HCT116 (cell line): ENCODE data around the gene FOXD1. TPM values are rescaled to one million over a fixed set of nuclear protein-coding genes. Genes with fewer than 3 reads are reported as not detected.

Experiments
- ATAC-seq: fragments of 200-7000 bp; cut with Tn5 transposase; 2 replicates; pipeline ENCODE4 v1.9.1; 2020; ENCODE audit warnings: mild to moderate bottlenecking, moderate library complexity
- BruUV-seq: library from RNA; stranded (reverse); fragments of 400-500 nt; replicated peaks from 2 replicates; lab custom pipeline; 2021; lab: Mats Ljungman, UMichigan
- CTCF ChIA-PET: fragments of 300-600 bp; sonication (Branson Sonifier 250); formaldehyde crosslinking; loops from one replicate; lab custom pipeline; 2021; ENCODE audit warnings: antibody characterized with exemption; lab: Charles Lee
- POLR2A ChIA-PET: fragments of 300-600, 350-600 bp; sonication (Branson Sonifier 250); formaldehyde crosslinking; loops from one replicate; lab custom pipeline; 2021; ENCODE audit warnings: antibody characterized with exemption; lab: Charles Lee
- RAD21 ChIA-PET, 2 experiments: fragments of 300-600 bp; sonication (Branson Sonifier 250); formaldehyde crosslinking; loops; one replicate each; lab custom pipeline; 2023; ENCODE audit warnings: low total read pairs in 2 of 2; ENCODE audit not compliant: uncharacterized antibody in 2 of 2, unreplicated experiment in 2 of 2, low non-redundant PET in 1 of 2; lab: Charles Lee
- DNase-seq: peaks from one replicate; pipeline ENCODE4 v3.0.0-alpha.2; 2010; ENCODE audit warnings: low read depth, low spot score
- H2AFZ ChIP-seq: fragments of 200-600 bp; shearing (Covaris generic), sonication (generic); 2 replicates; pipeline ENCODE4 v1.6.1; 2017; ENCODE audit warnings: low read depth, mixed run types, mixed read lengths, antibody characterized with exemption, low read length; ENCODE audit not compliant: poor library complexity, severe bottlenecking
- H3K27ac ChIP-seq: 2 replicates; pipeline ENCODE4 v1.5.1; 2012; ENCODE audit warnings: low read depth, low read length
- H3K27me3 ChIP-seq: fragments of 200-600 bp; sonication (generic); 2 replicates; pipeline ENCODE4 v1.6.1; 2016; ENCODE audit warnings: mixed run types, low read length, mixed read lengths; ENCODE audit not compliant: insufficient read depth
- H3K36me3 ChIP-seq, 2 experiments: fragments of 200-500 bp in 1 of 2; fragments of 200-600 bp in 1 of 2; sonication (Bioruptor generic) in 1 of 2; sonication (generic) in 1 of 2; 2 replicates each; pipeline versions ENCODE4 v1.5.1 to v1.6.1; 2014 to 2016; ENCODE audit warnings: low read length in 2 of 2, inconsistent platforms in 1 of 2, mixed read lengths in 1 of 2, mixed run types in 1 of 2; ENCODE audit not compliant: insufficient read depth in 2 of 2, control insufficient read depth in 1 of 2
- H3K4me1 ChIP-seq, 2 experiments: fragments of 200-600 bp in 1 of 2; sonication (generic) in 1 of 2; 2 replicates each; pipeline versions ENCODE4 v1.5.1 to v1.6.1; 2012 to 2017; ENCODE audit warnings: low read length in 2 of 2, inconsistent platforms in 1 of 2, mild to moderate bottlenecking in 1 of 2, mixed read lengths in 1 of 2, mixed run types in 1 of 2, moderate library complexity in 1 of 2; ENCODE audit not compliant: insufficient read depth in 2 of 2, control insufficient read depth in 1 of 2
- H3K4me2 ChIP-seq: fragments of 200-600 bp; sonication (generic); 2 replicates; pipeline ENCODE4 v1.6.1; 2017; ENCODE audit warnings: mixed run types, low read length, mixed read lengths
- H3K4me3 ChIP-seq, 2 experiments: fragments of 200-600 bp in 1 of 2; sonication (generic) in 1 of 2; replicated peaks in 1 of 2; 2 replicates each; pipeline ENCODE4 v1.5.1; 2011 to 2016; ENCODE audit warnings: low read length in 2 of 2, control low read depth in 1 of 2, low read depth in 1 of 2, mild to moderate bottlenecking in 1 of 2, mixed read lengths in 1 of 2, mixed run types in 1 of 2
- H3K79me2 ChIP-seq: fragments of 200-600 bp; sonication (generic); 2 replicates; pipeline ENCODE4 v1.6.1; 2017; ENCODE audit warnings: mild to moderate bottlenecking, mixed run types, low read length, moderate library complexity, mixed read lengths; ENCODE audit not compliant: insufficient read depth
- H3K9ac ChIP-seq: fragments of 200-600 bp; sonication (generic); 2 replicates; pipeline ENCODE4 v1.6.1; 2016; ENCODE audit warnings: low read length, mixed read lengths
- H3K9me2 ChIP-seq: fragments of 200-600 bp; sonication (generic), shearing (Covaris generic); 2 replicates; pipeline ENCODE4 v1.6.1; 2017; ENCODE audit warnings: mixed run types, mild to moderate bottlenecking, moderate library complexity; ENCODE audit not compliant: insufficient read depth
- H3K9me3 ChIP-seq, 2 experiments: fragments of 200-500 bp in 1 of 2; fragments of 200-600 bp in 1 of 2; sonication (Bioruptor generic) in 1 of 2; sonication (generic) in 1 of 2; 2 replicates each; pipeline ENCODE4 v1.6.1; 2014 to 2017; ENCODE audit warnings: low read length in 2 of 2, mixed read lengths in 2 of 2, inconsistent platforms in 1 of 2, low read depth in 1 of 2, mild to moderate bottlenecking in 1 of 2, mixed run types in 1 of 2, moderate library complexity in 1 of 2; ENCODE audit not compliant: control insufficient read depth in 1 of 2, insufficient read depth in 1 of 2
- H4K20me1 ChIP-seq: fragments of 200-600 bp; sonication (generic), shearing (Covaris generic); 2 replicates; pipeline ENCODE4 v1.6.1; 2017; ENCODE audit warnings: mixed run types, mild to moderate bottlenecking, moderate library complexity; ENCODE audit not compliant: insufficient read depth
- CBX3 ChIP-seq: IDR thresholded peaks from 2 replicates; pipeline ENCODE4 v1.6.1; 2012; ENCODE audit warnings: low read depth
- POLR2AphosphoS5 ChIP-seq: IDR thresholded peaks from 2 replicates; pipeline ENCODE4 v1.6.1; 2011; ENCODE audit warnings: mild to moderate bottlenecking, low read depth, low read length, moderate library complexity
- SIN3A ChIP-seq: IDR thresholded peaks from 2 replicates; pipeline ENCODE4 v1.6.1; 2012; ENCODE audit warnings: low read depth
- ZBTB33 ChIP-seq: IDR thresholded peaks from 2 replicates; pipeline ENCODE4 v1.6.1; 2011; ENCODE audit warnings: mild to moderate bottlenecking, low read length, moderate library complexity; ENCODE audit not compliant: insufficient replicate concordance; ENCODE audit errors: extremely low read depth
- intact Hi-C: fragments of 100-400 bp; cut with micrococcal nuclease; formaldehyde crosslinking; loops from 2 replicates; pipeline ENCODE4 v1.10.0; 2022
- total RNA-seq: library from RNA; stranded (reverse); gene quantifications from one replicate; pipeline ENCODE4 v1.2.1, GENCODE V29; 2021; ENCODE audit not compliant: unreplicated experiment
- TF ChIP-seq, protein P1 (sequence below): IDR thresholded peaks from 2 replicates; pipeline ENCODE4 v1.6.1; 2012; ENCODE audit warnings: low read depth
- TF ChIP-seq, protein P2 (sequence below): IDR thresholded peaks from 2 replicates; pipeline ENCODE4 v1.6.1; 2012

Gene FOXD1
- total RNA-seq, 1 experiment from 2014 or later, result 26.8 TPM

DNA sequence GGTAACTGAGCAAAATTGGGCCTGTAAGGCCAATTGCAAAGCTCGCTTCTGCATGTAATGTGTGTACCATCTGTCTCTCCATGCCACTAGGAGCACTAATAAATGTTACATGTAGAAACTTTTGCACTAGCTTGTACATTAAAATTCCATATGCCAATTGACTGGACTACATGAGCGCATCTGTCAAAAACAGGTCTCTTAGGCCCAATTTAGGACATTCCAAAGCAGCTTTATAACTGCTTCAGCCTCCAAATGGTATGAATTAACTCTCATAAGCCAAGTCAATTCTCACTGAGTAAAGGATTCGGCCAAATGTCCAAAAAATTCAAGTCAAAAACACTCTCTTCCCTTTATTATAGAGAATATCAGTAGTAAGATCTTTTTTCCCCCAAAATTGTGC is 23.5 kb upstream of the FOXD1 start:
- Histone ChIP-seq H3K79me2 (no peaks in the 10 kb centered on the region), H3K4me2 (no peak overlapping the region), H3K4me1 (no peaks in the 10 kb centered on the region), H3K27ac (no peak overlapping the region), H3K36me3 (no peaks in the 10 kb centered on the region), H3K27me3 (no peaks in the 10 kb centered on the region), H3K9ac (no peak overlapping the region), H3K9me2 (no peaks in the 10 kb centered on the region), H3K9me3 (no peaks in the 10 kb centered on the region), H3K4me3 (no peak overlapping the region), H2AFZ (no peak overlapping the region), H4K20me1 (no peaks in the 10 kb centered on the region)
- intact Hi-C loops, result no loop called here
- no peak for DNase-seq
- no TSS peak for BruUV-seq
- TF ChIP-seq, protein P1, sequence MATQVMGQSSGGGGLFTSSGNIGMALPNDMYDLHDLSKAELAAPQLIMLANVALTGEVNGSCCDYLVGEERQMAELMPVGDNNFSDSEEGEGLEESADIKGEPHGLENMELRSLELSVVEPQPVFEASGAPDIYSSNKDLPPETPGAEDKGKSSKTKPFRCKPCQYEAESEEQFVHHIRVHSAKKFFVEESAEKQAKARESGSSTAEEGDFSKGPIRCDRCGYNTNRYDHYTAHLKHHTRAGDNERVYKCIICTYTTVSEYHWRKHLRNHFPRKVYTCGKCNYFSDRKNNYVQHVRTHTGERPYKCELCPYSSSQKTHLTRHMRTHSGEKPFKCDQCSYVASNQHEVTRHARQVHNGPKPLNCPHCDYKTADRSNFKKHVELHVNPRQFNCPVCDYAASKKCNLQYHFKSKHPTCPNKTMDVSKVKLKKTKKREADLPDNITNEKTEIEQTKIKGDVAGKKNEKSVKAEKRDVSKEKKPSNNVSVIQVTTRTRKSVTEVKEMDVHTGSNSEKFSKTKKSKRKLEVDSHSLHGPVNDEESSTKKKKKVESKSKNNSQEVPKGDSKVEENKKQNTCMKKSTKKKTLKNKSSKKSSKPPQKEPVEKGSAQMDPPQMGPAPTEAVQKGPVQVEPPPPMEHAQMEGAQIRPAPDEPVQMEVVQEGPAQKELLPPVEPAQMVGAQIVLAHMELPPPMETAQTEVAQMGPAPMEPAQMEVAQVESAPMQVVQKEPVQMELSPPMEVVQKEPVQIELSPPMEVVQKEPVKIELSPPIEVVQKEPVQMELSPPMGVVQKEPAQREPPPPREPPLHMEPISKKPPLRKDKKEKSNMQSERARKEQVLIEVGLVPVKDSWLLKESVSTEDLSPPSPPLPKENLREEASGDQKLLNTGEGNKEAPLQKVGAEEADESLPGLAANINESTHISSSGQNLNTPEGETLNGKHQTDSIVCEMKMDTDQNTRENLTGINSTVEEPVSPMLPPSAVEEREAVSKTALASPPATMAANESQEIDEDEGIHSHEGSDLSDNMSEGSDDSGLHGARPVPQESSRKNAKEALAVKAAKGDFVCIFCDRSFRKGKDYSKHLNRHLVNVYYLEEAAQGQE, result no peak
- TF ChIP-seq CBX3 (no peak), POLR2AphosphoS5 (no peak)
- TF ChIP-seq, protein P2, sequence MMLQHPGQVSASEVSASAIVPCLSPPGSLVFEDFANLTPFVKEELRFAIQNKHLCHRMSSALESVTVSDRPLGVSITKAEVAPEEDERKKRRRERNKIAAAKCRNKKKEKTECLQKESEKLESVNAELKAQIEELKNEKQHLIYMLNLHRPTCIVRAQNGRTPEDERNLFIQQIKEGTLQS, result no peak
- ChIA-PET RAD21 (no interaction called here), CTCF (no interaction called here), POLR2A (no interaction called here)
- no peak for ATAC-seq

DNA sequence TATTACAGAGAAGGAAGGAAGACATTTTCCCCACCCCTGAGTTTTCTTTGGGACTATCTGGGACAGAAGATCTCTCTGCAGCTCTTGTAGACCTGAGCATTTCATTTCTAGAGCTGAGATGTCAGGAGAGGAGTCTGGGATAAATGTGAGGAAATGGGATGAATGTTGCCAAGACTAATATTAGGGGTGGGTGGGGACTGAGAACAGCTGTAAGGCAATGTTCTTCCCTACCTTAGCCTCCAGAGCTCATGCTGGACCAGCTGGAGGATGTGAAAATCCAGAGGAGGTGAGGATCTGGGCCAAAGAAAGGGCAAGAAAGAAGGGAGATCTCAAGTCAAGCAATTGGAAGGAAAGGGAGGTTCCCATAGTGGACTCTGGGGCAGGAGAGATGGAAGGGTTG is 23.1 kb upstream of the FOXD1 start:
- ChIA-PET RAD21 (no interaction called here), POLR2A (no interaction called here), CTCF (no interaction called here)
- no peaks in the 10 kb centered on the region for H4K20me1 ChIP-seq
- H3K4me1 ChIP-seq, result no peaks in the 10 kb centered on the region
- H3K4me2 ChIP-seq, result no peak overlapping the region
- no peaks in the 10 kb centered on the region for H3K36me3 ChIP-seq
- H3K4me3 ChIP-seq, result no peak overlapping the region
- TF ChIP-seq SIN3A, result no peak
- no peak for TF ChIP-seq ZBTB33
- TF ChIP-seq, all 23 proteins: peak for 0
- no peak for ATAC-seq
- intact Hi-C loops, result no loop called here
- Histone ChIP-seq H2AFZ (no peak overlapping the region), H3K79me2 (no peaks in the 10 kb centered on the region), H3K27me3 (no peaks in the 10 kb centered on the region), H3K9ac (no peak overlapping the region), H3K9me3 (no peaks in the 10 kb centered on the region), H3K27ac (no peak overlapping the region), H3K9me2 (no peaks in the 10 kb centered on the region)
- DNase-seq, result no peak
- BruUV-seq, result no TSS peak
